ENCODE data around the gene ARHGEF7. TPM values are rescaled to one million over a fixed set of nuclear protein-coding genes. Genes with fewer than 3 reads are reported as not detected.

ARHGEF7 gene
- polyA plus RNA-seq, 2 donors, result 13.5 to 16.0 TPM

GRCh38 chr13:111174377-111175114 is 59.4 kb downstream of the ARHGEF7 start:
- Histone ChIP-seq H3K27me3 (ENCODE audit: control insufficient read depth in 1 of 2, insufficient read depth in 2 of 2, low read length in 2 of 2) (no peaks in the 10 kb centered on the region), H3K27ac (ENCODE audit: low read depth in 2 of 2, low read length in 1 of 2) (no peak overlapping the region), H3K9me3 (ENCODE audit: control insufficient read depth in 2 of 2, insufficient read depth in 1 of 2, low read depth in 1 of 2, low read length in 1 of 2) (no peaks in the 10 kb centered on the region), H3K36me3 (ENCODE audit: control insufficient read depth in 2 of 2, insufficient read depth in 2 of 2, low read length in 1 of 2) (peaks cover 0 to 3% of the 10 kb centered on the region in 2 donors), H3K4me1 (ENCODE audit: control insufficient read depth in 2 of 2, insufficient read depth in 2 of 2, low read length in 1 of 2) (peaks cover 4 to 6% of the 10 kb centered on the region in 2 donors), H3K4me3 (ENCODE audit: low read depth in 1 of 2, low read length in 2 of 2) (no peak overlapping the region)
- 87 to 88% methylated on average over 15 of the region's 15 CpGs for WGBS, 2 donors

GRCh38 chr13:111175372-111175771 is 60.3 kb downstream of the ARHGEF7 start:
- Histone ChIP-seq H3K9me3 (ENCODE audit: control insufficient read depth in 2 of 2, insufficient read depth in 1 of 2, low read depth in 1 of 2, low read length in 1 of 2) (no peaks in the 10 kb centered on the region), H3K27ac (ENCODE audit: low read depth in 2 of 2, low read length in 1 of 2) (peak overlapping the region in 1 of 2 donors; percentile 16), H3K4me3 (ENCODE audit: low read depth in 1 of 2, low read length in 2 of 2) (no peak overlapping the region), H3K27me3 (ENCODE audit: control insufficient read depth in 1 of 2, insufficient read depth in 2 of 2, low read length in 2 of 2) (no peaks in the 10 kb centered on the region), H3K4me1 (ENCODE audit: control insufficient read depth in 2 of 2, insufficient read depth in 2 of 2, low read length in 1 of 2) (peaks cover 4 to 6% of the 10 kb centered on the region in 2 donors), H3K36me3 (ENCODE audit: control insufficient read depth in 2 of 2, insufficient read depth in 2 of 2, low read length in 1 of 2) (peaks cover 2 to 3% of the 10 kb centered on the region in 2 donors)
- 78 to 84% methylated on average over 4 of the region's 4 CpGs for WGBS, 2 donors

- peak overlapping the region in 1 of 2 donors; percentile 18 for H3K27ac ChIP-seq (ENCODE audit: low read depth in 2 of 2, low read length in 1 of 2)
- peaks cover 4 to 6% of the 10 kb centered on the region in 2 donors for H3K4me1 ChIP-seq (ENCODE audit: control insufficient read depth in 2 of 2, insufficient read depth in 2 of 2, low read length in 1 of 2)
Measured at GRCh38 chr13:111175935-111176334, 60.8 kb downstream of the ARHGEF7 start.

GRCh38 chr13:111176421-111176820 is 61.3 kb downstream of the ARHGEF7 start:
- peaks cover 5 to 6% of the 10 kb centered on the region in 2 donors for H3K4me1 ChIP-seq (ENCODE audit: control insufficient read depth in 2 of 2, insufficient read depth in 2 of 2, low read length in 1 of 2)
- WGBS, 2 donors, result 95 to 97% methylated on average over 8 of the region's 8 CpGs

More at GRCh38 chr13:111175935-111176334, 60.8 kb downstream of the ARHGEF7 start:
- Histone ChIP-seq H3K36me3 (ENCODE audit: control insufficient read depth in 2 of 2, insufficient read depth in 2 of 2, low read length in 1 of 2) (peaks cover 2 to 3% of the 10 kb centered on the region in 2 donors), H3K4me3 (ENCODE audit: low read depth in 1 of 2, low read length in 2 of 2) (no peak overlapping the region), H3K27me3 (ENCODE audit: control insufficient read depth in 1 of 2, insufficient read depth in 2 of 2, low read length in 2 of 2) (no peaks in the 10 kb centered on the region), H3K9me3 (ENCODE audit: control insufficient read depth in 2 of 2, insufficient read depth in 1 of 2, low read depth in 1 of 2, low read length in 1 of 2) (no peaks in the 10 kb centered on the region)
- WGBS, 2 donors, result 94 to 95% methylated on average over 4 of the region's 4 CpGs

DNA sequence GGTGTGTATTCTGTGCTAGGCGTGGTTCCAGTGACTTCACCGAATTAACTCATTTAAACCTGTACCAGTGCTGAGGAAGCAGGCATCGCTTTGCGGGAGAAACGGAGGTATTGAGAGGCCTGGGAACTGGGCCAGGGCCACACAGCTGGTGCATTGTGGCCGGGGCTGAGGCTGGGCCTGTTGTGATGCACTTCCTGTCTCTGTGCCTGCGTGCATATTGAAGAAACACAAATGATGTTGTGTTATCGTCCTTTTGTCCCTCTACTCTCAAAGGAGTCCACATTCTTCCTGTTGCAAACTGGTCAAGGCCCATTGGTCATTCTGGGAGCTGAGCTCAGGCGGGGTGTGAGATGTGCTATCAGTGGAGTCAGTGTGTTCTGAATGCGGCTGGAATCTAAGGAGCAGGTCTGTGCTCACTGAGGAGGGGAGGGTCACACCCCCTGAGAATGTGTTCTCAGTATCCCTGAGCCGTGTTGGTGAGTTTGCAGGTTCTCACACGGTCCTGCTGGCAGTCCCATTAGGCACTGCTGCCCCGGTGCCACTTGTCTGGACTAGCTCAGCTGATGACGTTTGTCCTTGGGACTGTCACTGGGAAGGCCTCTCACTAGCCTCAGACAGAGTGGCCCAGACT is 62.1 kb downstream of the ARHGEF7 start:
- H3K27me3 ChIP-seq (ENCODE audit: control insufficient read depth in 1 of 2, insufficient read depth in 2 of 2, low read length in 2 of 2), result no peaks in the 10 kb centered on the region
- H3K4me3 ChIP-seq (ENCODE audit: low read depth in 1 of 2, low read length in 2 of 2), result no peak overlapping the region
- WGBS, 2 donors, result 50 to 51% methylated on average over 14 of the region's 14 CpGs
- H3K36me3 ChIP-seq (ENCODE audit: control insufficient read depth in 2 of 2, insufficient read depth in 2 of 2, low read length in 1 of 2), result peaks cover 2 to 3% of the 10 kb centered on the region in 2 donors
- peaks cover 6 to 7% of the 10 kb centered on the region in 2 donors for H3K4me1 ChIP-seq (ENCODE audit: control insufficient read depth in 2 of 2, insufficient read depth in 2 of 2, low read length in 1 of 2)
- no peaks in the 10 kb centered on the region for H3K9me3 ChIP-seq (ENCODE audit: control insufficient read depth in 2 of 2, insufficient read depth in 1 of 2, low read depth in 1 of 2, low read length in 1 of 2)
- peak overlapping the region; percentile 58 to 82 for H3K27ac ChIP-seq (ENCODE audit: low read depth in 2 of 2, low read length in 1 of 2)

More at GRCh38 chr13:111176421-111176820, 61.3 kb downstream of the ARHGEF7 start:
- H3K27me3 ChIP-seq (ENCODE audit: control insufficient read depth in 1 of 2, insufficient read depth in 2 of 2, low read length in 2 of 2), result no peaks in the 10 kb centered on the region
- H3K27ac ChIP-seq (ENCODE audit: low read depth in 2 of 2, low read length in 1 of 2), result peak overlapping the region in 1 of 2 donors; percentile 44
- H3K4me3 ChIP-seq (ENCODE audit: low read depth in 1 of 2, low read length in 2 of 2), result no peak overlapping the region
- no peaks in the 10 kb centered on the region for H3K9me3 ChIP-seq (ENCODE audit: control insufficient read depth in 2 of 2, insufficient read depth in 1 of 2, low read depth in 1 of 2, low read length in 1 of 2)
- H3K36me3 ChIP-seq (ENCODE audit: control insufficient read depth in 2 of 2, insufficient read depth in 2 of 2, low read length in 1 of 2), result peaks cover 2 to 3% of the 10 kb centered on the region in 2 donors

DNA sequence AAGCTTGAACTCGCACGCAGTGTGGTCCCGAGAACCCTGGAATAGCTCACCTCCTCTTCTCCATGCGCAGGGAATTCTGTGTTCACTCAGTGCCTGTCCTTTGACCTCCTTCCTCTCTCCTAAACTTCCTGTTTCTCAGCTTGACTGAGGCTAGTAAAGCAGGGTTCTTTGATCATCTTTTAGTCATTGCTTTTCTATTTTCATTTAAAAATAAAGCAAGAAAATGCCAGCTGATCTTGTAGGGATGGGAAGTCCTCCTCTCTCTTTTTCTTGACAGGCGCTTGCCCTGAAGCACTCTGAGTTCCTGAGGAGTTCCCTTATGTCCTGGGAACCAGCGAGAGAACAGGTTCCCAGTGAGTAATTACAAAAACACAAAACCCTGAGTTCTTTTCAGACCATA is 62.8 kb downstream of the ARHGEF7 start:
- WGBS, 2 donors, result 82 to 86% methylated on average over 6 of the region's 6 CpGs
- no peaks in the 10 kb centered on the region for H3K27me3 ChIP-seq (ENCODE audit: control insufficient read depth in 1 of 2, insufficient read depth in 2 of 2, low read length in 2 of 2)
- H3K27ac ChIP-seq (ENCODE audit: low read depth in 2 of 2, low read length in 1 of 2), result peak overlapping the region in 1 of 2 donors; percentile 47
- H3K4me1 ChIP-seq (ENCODE audit: control insufficient read depth in 2 of 2, insufficient read depth in 2 of 2, low read length in 1 of 2), result peaks cover 6 to 7% of the 10 kb centered on the region in 2 donors
- no peak overlapping the region for H3K4me3 ChIP-seq (ENCODE audit: low read depth in 1 of 2, low read length in 2 of 2)
- H3K9me3 ChIP-seq (ENCODE audit: control insufficient read depth in 2 of 2, insufficient read depth in 1 of 2, low read depth in 1 of 2, low read length in 1 of 2), result no peaks in the 10 kb centered on the region
- H3K36me3 ChIP-seq (ENCODE audit: control insufficient read depth in 2 of 2, insufficient read depth in 2 of 2, low read length in 1 of 2), result peaks cover 2 to 3% of the 10 kb centered on the region in 2 donors

- Histone ChIP-seq H3K9me3 (ENCODE audit: control insufficient read depth in 2 of 2, insufficient read depth in 1 of 2, low read depth in 1 of 2, low read length in 1 of 2) (no peaks in the 10 kb centered on the region), H3K4me3 (ENCODE audit: low read depth in 1 of 2, low read length in 2 of 2) (no peak overlapping the region), H3K27me3 (ENCODE audit: control insufficient read depth in 1 of 2, insufficient read depth in 2 of 2, low read length in 2 of 2) (no peaks in the 10 kb centered on the region), H3K36me3 (ENCODE audit: control insufficient read depth in 2 of 2, insufficient read depth in 2 of 2, low read length in 1 of 2) (peaks cover under 1 to 2% of the 10 kb centered on the region in 2 donors), H3K27ac (ENCODE audit: low read depth in 2 of 2, low read length in 1 of 2) (no peak overlapping the region), H3K4me1 (ENCODE audit: control insufficient read depth in 2 of 2, insufficient read depth in 2 of 2, low read length in 1 of 2) (peaks cover 6 to 7% of the 10 kb centered on the region in 2 donors)
- 83% methylated on average over 4 of the region's 4 CpGs for WGBS, 2 donors
Measured at GRCh38 chr13:111178402-111178801, 63.3 kb downstream of the ARHGEF7 start.

DNA sequence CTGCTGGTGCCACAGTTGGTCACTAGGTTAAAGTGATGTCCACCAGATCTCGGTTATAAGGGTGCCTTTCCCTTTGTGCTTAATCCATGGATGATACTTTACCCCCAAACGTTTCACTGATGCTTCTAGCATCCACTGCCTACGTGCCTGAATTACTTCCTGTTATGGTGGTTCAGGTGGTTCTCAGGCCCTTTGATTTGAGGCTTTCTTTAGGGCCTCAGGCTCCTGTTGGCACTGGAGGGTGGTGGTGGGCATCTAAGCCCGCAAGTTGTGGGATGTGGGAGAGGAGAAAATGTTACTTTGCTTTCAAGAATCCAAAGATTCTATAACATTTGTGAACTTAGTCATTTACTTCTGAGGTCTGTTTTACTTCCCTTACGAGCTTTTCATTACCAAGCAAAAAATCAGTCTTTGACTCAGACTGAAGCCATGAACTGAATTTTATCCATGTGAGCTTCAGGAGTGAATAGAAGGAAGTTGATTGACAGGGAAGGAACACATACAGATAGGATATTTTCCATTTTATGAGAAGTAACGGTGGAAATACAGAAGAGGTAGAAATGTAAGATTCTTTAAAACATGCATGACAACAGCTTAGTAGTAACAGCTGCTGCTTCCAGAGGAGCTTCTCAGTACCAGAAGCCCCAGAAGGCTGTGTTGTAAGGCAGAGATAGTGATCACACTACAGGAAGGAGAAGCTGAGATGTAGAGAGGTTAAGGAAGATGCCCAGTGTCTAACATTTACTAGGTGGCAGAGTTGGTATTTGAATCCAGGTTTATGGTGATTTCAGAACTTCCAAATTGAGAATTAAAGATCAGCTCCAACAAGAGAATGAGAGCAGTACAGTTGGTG is 65.0 kb downstream of the ARHGEF7 start:
- 76 to 81% methylated on average over 6 of the region's 6 CpGs for WGBS, 2 donors
- H3K36me3 ChIP-seq (ENCODE audit: control insufficient read depth in 2 of 2, insufficient read depth in 2 of 2, low read length in 1 of 2), result peaks cover 0 to 2% of the 10 kb centered on the region in 2 donors
- no peaks in the 10 kb centered on the region for H3K27me3 ChIP-seq (ENCODE audit: control insufficient read depth in 1 of 2, insufficient read depth in 2 of 2, low read length in 2 of 2)
- peaks cover 7% of the 10 kb centered on the region in 2 donors for H3K4me1 ChIP-seq (ENCODE audit: control insufficient read depth in 2 of 2, insufficient read depth in 2 of 2, low read length in 1 of 2)
- no peak overlapping the region for H3K27ac ChIP-seq (ENCODE audit: low read depth in 2 of 2, low read length in 1 of 2)
- H3K9me3 ChIP-seq (ENCODE audit: control insufficient read depth in 2 of 2, insufficient read depth in 1 of 2, low read depth in 1 of 2, low read length in 1 of 2), result no peaks in the 10 kb centered on the region
- H3K4me3 ChIP-seq (ENCODE audit: low read depth in 1 of 2, low read length in 2 of 2), result no peak overlapping the region

DNA sequence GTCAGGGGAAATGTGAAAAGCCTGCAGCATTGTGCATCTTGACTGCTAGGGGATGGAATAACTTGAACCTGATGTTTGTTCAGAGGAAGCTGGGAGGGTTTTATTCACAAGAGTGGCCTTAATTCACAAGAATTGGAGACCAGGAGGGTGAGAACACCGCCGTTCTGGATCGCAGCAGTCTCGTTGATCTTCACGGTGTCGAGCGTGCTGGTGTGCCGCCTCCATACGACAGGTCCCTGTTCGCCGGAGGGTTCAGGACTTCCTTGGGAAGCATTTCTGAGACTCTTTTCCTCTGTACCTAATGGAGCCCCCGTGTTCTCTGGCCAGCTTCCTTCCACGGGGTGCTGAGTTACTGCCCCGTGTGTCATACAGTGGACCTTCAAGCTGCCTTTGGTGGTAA is 66.9 kb downstream of the ARHGEF7 start:
- Histone ChIP-seq H3K27ac (ENCODE audit: low read depth in 2 of 2, low read length in 1 of 2) (no peak overlapping the region), H3K9me3 (ENCODE audit: control insufficient read depth in 2 of 2, insufficient read depth in 1 of 2, low read depth in 1 of 2, low read length in 1 of 2) (peaks cover 0 to 2% of the 10 kb centered on the region in 2 donors), H3K36me3 (ENCODE audit: control insufficient read depth in 2 of 2, insufficient read depth in 2 of 2, low read length in 1 of 2) (peaks cover 0 to 5% of the 10 kb centered on the region in 2 donors), H3K4me3 (ENCODE audit: low read depth in 1 of 2, low read length in 2 of 2) (no peak overlapping the region), H3K27me3 (ENCODE audit: control insufficient read depth in 1 of 2, insufficient read depth in 2 of 2, low read length in 2 of 2) (no peaks in the 10 kb centered on the region), H3K4me1 (ENCODE audit: control insufficient read depth in 2 of 2, insufficient read depth in 2 of 2, low read length in 1 of 2) (peaks cover 13 to 14% of the 10 kb centered on the region in 2 donors)
- WGBS, 2 donors, result 95 to 97% methylated on average over 14 of the region's 14 CpGs

All from esophagus (tissue), 2 donors.